ENCODE data around the gene PLA2G4B.

DNA sequence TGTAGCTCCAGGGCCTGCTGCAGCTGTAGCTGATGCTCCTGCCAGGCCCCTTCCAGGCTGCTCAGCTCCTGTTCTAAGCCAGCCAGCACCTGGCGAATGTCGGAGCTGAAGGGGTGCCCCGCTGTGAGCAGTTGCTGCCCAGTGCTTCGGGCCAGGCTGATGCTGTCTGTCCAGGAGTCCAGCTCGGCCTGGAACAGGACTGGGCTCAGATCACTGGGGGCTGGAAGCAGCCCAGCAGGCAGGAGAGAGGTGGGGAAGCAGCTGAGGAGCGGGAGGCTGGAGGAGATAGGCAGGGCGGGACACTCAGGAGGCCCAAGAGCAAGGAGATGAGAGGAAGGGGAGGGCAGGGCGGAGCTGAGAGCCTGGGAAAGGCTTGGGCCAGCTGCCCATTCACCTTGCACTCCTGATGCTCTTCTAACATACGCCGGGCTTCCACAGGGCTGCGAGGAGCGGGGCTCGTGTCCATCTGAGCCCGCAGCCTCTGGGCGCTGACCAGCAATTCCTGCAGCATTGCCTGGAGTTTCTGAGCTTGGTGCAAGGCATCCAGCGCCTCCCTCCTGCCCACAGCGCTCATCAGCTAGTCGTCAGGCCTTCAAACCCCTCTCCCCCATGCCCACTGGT is 23.2 kb downstream of the PLA2G4B start:
- no peak for TF ChIP-seq EZH2phosphoT487 (IDR thresholded peaks at IDR 0.05; ENCODE audit: low read depth)
- TF ChIP-seq, protein P1, sequence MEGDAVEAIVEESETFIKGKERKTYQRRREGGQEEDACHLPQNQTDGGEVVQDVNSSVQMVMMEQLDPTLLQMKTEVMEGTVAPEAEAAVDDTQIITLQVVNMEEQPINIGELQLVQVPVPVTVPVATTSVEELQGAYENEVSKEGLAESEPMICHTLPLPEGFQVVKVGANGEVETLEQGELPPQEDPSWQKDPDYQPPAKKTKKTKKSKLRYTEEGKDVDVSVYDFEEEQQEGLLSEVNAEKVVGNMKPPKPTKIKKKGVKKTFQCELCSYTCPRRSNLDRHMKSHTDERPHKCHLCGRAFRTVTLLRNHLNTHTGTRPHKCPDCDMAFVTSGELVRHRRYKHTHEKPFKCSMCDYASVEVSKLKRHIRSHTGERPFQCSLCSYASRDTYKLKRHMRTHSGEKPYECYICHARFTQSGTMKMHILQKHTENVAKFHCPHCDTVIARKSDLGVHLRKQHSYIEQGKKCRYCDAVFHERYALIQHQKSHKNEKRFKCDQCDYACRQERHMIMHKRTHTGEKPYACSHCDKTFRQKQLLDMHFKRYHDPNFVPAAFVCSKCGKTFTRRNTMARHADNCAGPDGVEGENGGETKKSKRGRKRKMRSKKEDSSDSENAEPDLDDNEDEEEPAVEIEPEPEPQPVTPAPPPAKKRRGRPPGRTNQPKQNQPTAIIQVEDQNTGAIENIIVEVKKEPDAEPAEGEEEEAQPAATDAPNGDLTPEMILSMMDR (IDR thresholded peaks at IDR 0.05; ENCODE audit: low read depth, low read length) = no peak
